ENCODE results near the gene VSIG10.

Gene VSIG10

DNA sequence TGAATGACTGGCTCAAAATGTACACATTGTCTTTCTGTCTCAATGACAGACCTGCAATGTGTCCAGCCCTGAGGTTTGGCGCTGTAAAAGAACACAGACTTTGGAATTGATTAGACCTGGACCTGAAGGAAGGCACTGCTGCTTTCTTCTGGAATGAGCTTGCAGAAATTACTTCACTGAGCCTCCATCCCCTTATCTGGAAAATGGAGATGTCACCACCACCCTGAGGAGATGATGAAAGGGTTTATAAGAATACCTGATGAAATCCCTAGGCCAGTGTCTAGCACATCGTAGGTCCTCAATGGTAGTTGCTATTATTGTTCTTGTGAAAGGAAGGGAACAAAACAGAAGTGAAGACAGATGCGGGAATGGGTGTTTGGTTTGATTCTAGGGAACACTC, 33.2 kb downstream of the VSIG10 start:
- TF ChIP-seq CTCF (IDR thresholded peaks at IDR 0.05; ENCODE audit: borderline replicate concordance, control extremely low read depth, extremely low read depth, insufficient read depth, missing control alignments), result no peak
- no peak for DNase-seq (ENCODE audit: low spot score)
- in situ Hi-C loops (cut with MboI; ENCODE audit: low sequenced_read_pairs, unreplicated experiment), result no loop called here

GRCh38 chr12:118068445-118068844, 35.4 kb downstream of the VSIG10 start:
- TF ChIP-seq CTCF (IDR thresholded peaks at IDR 0.05; ENCODE audit: borderline replicate concordance, control extremely low read depth, extremely low read depth, insufficient read depth, missing control alignments), result no peak
- no peak for DNase-seq (ENCODE audit: low spot score)
- in situ Hi-C loops (cut with MboI; ENCODE audit: low sequenced_read_pairs, unreplicated experiment), result no loop called here

DNA sequence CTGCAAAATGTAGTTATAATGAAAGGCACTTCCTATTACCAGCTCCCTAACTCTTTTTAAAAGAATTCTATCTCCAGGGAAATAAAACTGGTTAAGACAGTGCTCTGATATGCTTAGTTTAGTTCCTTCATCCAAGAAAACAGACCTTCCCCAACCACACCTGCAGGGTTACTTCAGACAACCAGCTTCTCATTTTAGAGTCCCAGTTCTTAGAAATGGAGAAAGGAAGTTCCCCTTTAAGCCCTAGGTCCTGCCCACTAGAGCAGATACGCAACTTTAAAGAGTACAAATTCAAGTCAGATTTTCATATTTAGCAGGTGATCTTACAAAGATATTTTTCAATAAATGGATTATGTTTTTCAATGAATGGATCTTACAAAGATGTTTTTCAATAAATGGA, 38.4 kb downstream of the VSIG10 start:
- in situ Hi-C loops (cut with MboI; ENCODE audit: low sequenced_read_pairs, unreplicated experiment), result no loop called here

GRCh38 chr12:118064608-118065007, 39.2 kb downstream of the VSIG10 start:
- TF ChIP-seq CTCF (IDR thresholded peaks at IDR 0.05; ENCODE audit: borderline replicate concordance, control extremely low read depth, extremely low read depth, insufficient read depth, missing control alignments), result no peak
- DNase-seq (ENCODE audit: low spot score), result peak; percentile 53
- in situ Hi-C loops (cut with MboI; ENCODE audit: low sequenced_read_pairs, unreplicated experiment), result no loop called here

More for the DNA sequence above, 38.4 kb downstream of the VSIG10 start:
- no peak for TF ChIP-seq CTCF (IDR thresholded peaks at IDR 0.05; ENCODE audit: borderline replicate concordance, control extremely low read depth, extremely low read depth, insufficient read depth, missing control alignments)
- no peak for DNase-seq (ENCODE audit: low spot score)

DNA sequence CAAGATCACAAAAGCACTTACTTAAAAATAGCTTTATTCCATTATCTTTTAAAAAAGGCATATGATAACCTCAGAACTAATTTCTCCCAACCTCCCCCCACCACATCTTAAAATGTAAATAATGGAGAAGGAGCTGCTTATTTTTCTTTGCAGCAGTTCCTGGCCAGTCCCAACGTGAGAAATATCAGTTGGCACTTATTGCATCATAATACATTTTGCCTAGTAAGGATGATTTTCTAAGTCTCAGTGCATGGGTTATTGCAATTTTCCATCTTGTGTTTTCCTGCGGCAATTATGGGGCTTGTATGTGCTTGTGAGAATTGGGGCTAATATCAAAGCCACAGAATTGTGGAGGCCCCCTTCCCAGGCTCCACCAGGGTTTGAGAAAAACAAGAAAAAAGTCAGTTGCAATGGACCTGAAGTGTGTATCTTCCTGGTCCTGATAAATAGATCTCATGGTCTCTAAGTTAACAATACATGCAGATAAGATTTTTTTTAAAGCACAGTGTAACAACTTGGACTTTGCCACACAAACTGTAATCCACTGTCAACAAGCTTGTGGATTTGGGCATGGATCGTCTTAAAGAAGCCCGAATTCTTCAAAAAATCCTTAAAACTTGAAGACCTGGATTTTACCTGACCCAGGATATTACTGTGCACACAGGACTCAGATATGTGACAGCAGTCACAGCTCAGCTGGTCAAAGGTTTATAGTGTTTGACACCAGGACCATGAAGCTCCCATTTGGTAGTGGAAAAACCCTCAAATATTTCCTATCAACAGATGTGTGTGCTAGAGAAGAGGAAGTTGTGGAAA, 40.0 kb downstream of the VSIG10 start:
- no peak for TF ChIP-seq CTCF (IDR thresholded peaks at IDR 0.05; ENCODE audit: borderline replicate concordance, control extremely low read depth, extremely low read depth, insufficient read depth, missing control alignments)
- DNase-seq (ENCODE audit: low spot score), result no peak
- in situ Hi-C loops (cut with MboI; ENCODE audit: low sequenced_read_pairs, unreplicated experiment), result no loop called here

- TF ChIP-seq CTCF (IDR thresholded peaks at IDR 0.05; ENCODE audit: borderline replicate concordance, control extremely low read depth, extremely low read depth, insufficient read depth, missing control alignments), result no peak
- DNase-seq (ENCODE audit: low spot score), result peak; percentile 49
- in situ Hi-C loops (cut with MboI; ENCODE audit: low sequenced_read_pairs, unreplicated experiment), result no loop called here
Measured at GRCh38 chr12:118061873-118062843, 41.7 kb downstream of the VSIG10 start.

Measured in GM13976 (cell line).